HCT116 (cell line): Measurements from ENCODE around the gene CRTC1.

Experiments used
- CBX3 ChIP-seq: IDR thresholded peaks from 2 replicates; pipeline ENCODE4 v1.6.1; 2012; ENCODE audit warnings: low read depth
- CTCF ChIP-seq, 3 experiments: fragments of 200-600 bp in 1 of 3; sonication (generic) in 1 of 3; IDR thresholded peaks in 2 of 3; conservative IDR thresholded peaks in 1 of 3; 2 replicates each; pipeline ENCODE4 v1.5.1; 2012 to 2017; ENCODE audit warnings: low read depth in 2 of 3, low read length in 2 of 3, antibody characterized with exemption in 1 of 3, borderline replicate concordance in 1 of 3, control low read depth in 1 of 3, mild to moderate bottlenecking in 1 of 3, mixed read lengths in 1 of 3, mixed run types in 1 of 3, moderate library complexity in 1 of 3; ENCODE audit not compliant: insufficient read depth in 1 of 3
- POLR2A ChIP-seq: IDR thresholded peaks from 2 replicates; pipeline ENCODE4 v1.7.0; 2011; ENCODE audit warnings: borderline replicate concordance; ENCODE audit not compliant: insufficient read depth, insufficient read length; ENCODE audit errors: extremely low read depth
- RAD21 ChIP-seq: IDR thresholded peaks from 2 replicates; pipeline ENCODE4 v1.6.1; 2012; ENCODE audit warnings: low read depth, mild to moderate bottlenecking
- REST ChIP-seq: IDR thresholded peaks from 2 replicates; pipeline ENCODE4 v1.6.1; 2012; ENCODE audit warnings: low read depth
- SIN3A ChIP-seq: IDR thresholded peaks from 2 replicates; pipeline ENCODE4 v1.6.1; 2012; ENCODE audit warnings: low read depth
- ZNF274 ChIP-seq: fragments of 200-500 bp; sonication (Bioruptor generic); IDR thresholded peaks from 2 replicates; pipeline ENCODE4 v1.6.1; 2014; ENCODE audit warnings: mild to moderate bottlenecking, low read depth, low read length, inconsistent platforms

- TF ChIP-seq CTCF (IDR thresholded peaks at IDR 0.05 in 2 of 3, conservative IDR thresholded peaks at IDR 0.05 in 1 of 3; ENCODE audit: borderline replicate concordance in 1 of 3, insufficient read depth in 1 of 3, low read depth in 2 of 3, low read length in 2 of 3) (no peak), RAD21 (no peak), CBX3 (no peak), ZNF274 (no peak), POLR2A (no peak), REST (no peak), SIN3A (no peak)
These were observed 25.7 kb upstream of the CRTC1 start for GRCh38 chr19:18657590-18658365.
